GM12865 (cell line): ENCODE results near the gene CAMK2B.

Source experiments
- DNase-seq: peaks from one replicate; pipeline ENCODE4 v3.0.0; 2010; ENCODE audit warnings: low read depth
- H3K4me3 ChIP-seq: 2 replicates; pipeline ENCODE4 v1.5.1; 2011; ENCODE audit warnings: mild to moderate bottlenecking, low read depth, low read length, control low read depth
- CTCF ChIP-seq: IDR thresholded peaks from 2 replicates; pipeline ENCODE4 v1.5.1; 2011; ENCODE audit warnings: low read length, control low read depth, low read depth, inconsistent platforms; ENCODE audit not compliant: insufficient read depth; ENCODE audit errors: missing control alignments

CAMK2B gene

GRCh38 chr7:44331682-44332081 lies 6.3 kb upstream of the CAMK2B start:
- no peak for DNase-seq
- no peak for TF ChIP-seq CTCF
- H3K4me3 ChIP-seq = no peak overlapping the region

- no peak for DNase-seq
- no peak overlapping the region for H3K4me3 ChIP-seq
- TF ChIP-seq CTCF = no peak
These were observed 4.9 kb upstream of the CAMK2B start for GRCh38 chr7:44330331-44330730.

- no peak overlapping the region for H3K4me3 ChIP-seq
- TF ChIP-seq CTCF = no peak
- DNase-seq = no peak
These were observed 4.5 kb upstream of the CAMK2B start for GRCh38 chr7:44329888-44330287.

- TF ChIP-seq CTCF = no peak
- DNase-seq = no peak
These were observed 3.7 kb upstream of the CAMK2B start for GRCh38 chr7:44329081-44329480.

GRCh38 chr7:44327981-44328380 lies 2.6 kb upstream of the CAMK2B start:
- H3K4me3 ChIP-seq = no peak overlapping the region
- no peak for TF ChIP-seq CTCF
- DNase-seq = no peak

More at GRCh38 chr7:44329081-44329480, 3.7 kb upstream of the CAMK2B start:
- no peak overlapping the region for H3K4me3 ChIP-seq

GRCh38 chr7:44326261-44327125 lies 1.1 kb upstream of the CAMK2B start:
- no peak for TF ChIP-seq CTCF
- DNase-seq = no peak
- no peak overlapping the region for H3K4me3 ChIP-seq

- TF ChIP-seq CTCF = no peak
- DNase-seq = no peak
- no peak overlapping the region for H3K4me3 ChIP-seq
These were observed 432 bp upstream of the CAMK2B start for GRCh38 chr7:44325811-44326241.
